Activated naive CD4-positive, alpha-beta T cell (primary cell): ENCODE measurements around the gene KCNG1.

Source experiments
- DNase-seq, 4 experiments: peaks; one replicate each; lab custom pipeline; 2025; lab: John Stamatoyannopoulos, UW

KCNG1 gene

GRCh38 chr20:51036226-51036625 is 13.3 kb upstream of the KCNG1 start:
- no peak for DNase-seq

- DNase-seq: no peak
These were observed 12.2 kb upstream of the KCNG1 start for GRCh38 chr20:51034988-51035656.

DNA sequence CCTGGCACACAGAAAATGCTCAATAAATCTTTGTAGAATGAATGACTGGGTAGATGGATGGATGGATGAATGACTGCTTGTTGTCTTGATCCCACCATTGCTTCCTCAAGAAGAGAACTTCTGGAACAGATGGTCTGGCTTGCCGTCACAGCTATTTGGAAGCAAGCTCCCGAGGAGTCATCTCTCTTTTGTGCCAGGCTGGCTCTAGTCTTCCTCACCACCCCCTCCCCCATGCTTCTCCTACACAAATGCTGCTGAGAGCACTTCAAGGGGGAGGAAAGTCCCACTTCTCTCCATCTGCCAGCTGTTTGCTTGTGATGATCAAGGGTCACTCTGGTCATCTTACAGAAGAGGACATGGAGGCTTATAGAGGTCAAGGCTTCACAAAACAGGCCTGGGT is 11.6 kb upstream of the KCNG1 start:
- DNase-seq: no peak

GRCh38 chr20:51029963-51030920 is 7.3 kb upstream of the KCNG1 start:
- no peak for DNase-seq

GRCh38 chr20:51029556-51029955 is 6.6 kb upstream of the KCNG1 start:
- DNase-seq: no peak

GRCh38 chr20:51028616-51029212 is 5.8 kb upstream of the KCNG1 start:
- DNase-seq: no peak

- no peak for DNase-seq
These were observed 4.3 kb upstream of the KCNG1 start for GRCh38 chr20:51027035-51027795.

GRCh38 chr20:51026269-51026668 is 3.4 kb upstream of the KCNG1 start:
- no peak for DNase-seq

GRCh38 chr20:51024761-51025160 is 1.9 kb upstream of the KCNG1 start:
- no peak for DNase-seq

DNA sequence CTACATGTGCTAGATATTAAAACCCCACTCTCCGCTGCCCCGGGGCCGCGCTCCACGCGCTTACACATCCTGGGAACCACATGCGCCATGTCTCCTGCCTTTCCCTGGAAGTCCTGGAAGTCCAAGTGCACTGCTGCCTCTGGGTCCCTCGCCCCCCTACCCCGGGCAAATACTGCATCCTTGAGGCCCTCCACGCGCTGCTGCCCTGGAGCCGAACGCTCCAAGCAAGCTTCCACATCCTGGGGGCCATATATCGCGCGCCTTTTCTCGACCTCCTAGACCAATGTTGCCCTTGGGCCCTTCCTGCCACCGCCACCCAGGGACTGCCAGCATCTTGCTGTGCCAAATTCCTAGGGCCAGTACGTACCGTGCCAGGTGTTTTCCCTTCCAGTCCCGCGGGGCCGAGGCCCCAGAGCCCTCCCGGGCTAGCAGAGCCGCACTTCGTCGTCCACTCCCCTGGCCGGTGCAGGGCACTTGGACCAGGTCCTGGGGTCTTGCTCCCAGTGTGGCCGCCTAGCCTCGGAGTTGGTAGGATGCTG is 779 bp upstream of the KCNG1 start:
- DNase-seq: no peak

DNA sequence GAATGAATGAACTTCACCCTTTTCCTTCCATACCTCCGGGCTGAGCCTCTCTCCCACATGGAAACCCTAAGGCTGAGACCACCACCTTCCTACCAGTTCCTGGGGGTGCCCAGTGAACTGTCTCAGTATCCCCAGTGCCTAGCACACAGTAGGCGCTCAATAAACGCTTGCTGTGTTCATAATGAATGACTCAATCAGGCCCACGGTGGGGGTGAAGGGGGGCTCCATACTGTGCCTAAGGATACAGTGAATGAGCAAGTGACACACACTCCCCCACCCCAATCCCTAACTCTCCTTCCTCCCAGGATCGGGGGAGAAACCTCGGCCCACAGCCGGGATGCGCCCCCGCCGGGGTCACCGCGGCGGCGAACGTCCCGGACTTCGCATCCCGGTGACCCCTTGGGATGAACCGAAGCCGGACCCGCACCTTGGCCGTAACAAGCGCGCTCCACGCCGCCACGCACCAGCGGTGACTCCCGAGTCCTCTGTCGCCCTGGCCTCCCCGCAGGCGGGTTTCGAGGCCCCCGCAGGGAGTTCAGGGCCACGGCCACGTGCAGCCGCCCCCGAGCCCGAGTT is 592 bp downstream of the KCNG1 start:
- no peak for DNase-seq

- no peak for DNase-seq
These were observed 1.6 kb downstream of the KCNG1 start for GRCh38 chr20:51021067-51022025.

GRCh38 chr20:51020657-51021056 is 2.2 kb downstream of the KCNG1 start:
- no peak for DNase-seq

DNA sequence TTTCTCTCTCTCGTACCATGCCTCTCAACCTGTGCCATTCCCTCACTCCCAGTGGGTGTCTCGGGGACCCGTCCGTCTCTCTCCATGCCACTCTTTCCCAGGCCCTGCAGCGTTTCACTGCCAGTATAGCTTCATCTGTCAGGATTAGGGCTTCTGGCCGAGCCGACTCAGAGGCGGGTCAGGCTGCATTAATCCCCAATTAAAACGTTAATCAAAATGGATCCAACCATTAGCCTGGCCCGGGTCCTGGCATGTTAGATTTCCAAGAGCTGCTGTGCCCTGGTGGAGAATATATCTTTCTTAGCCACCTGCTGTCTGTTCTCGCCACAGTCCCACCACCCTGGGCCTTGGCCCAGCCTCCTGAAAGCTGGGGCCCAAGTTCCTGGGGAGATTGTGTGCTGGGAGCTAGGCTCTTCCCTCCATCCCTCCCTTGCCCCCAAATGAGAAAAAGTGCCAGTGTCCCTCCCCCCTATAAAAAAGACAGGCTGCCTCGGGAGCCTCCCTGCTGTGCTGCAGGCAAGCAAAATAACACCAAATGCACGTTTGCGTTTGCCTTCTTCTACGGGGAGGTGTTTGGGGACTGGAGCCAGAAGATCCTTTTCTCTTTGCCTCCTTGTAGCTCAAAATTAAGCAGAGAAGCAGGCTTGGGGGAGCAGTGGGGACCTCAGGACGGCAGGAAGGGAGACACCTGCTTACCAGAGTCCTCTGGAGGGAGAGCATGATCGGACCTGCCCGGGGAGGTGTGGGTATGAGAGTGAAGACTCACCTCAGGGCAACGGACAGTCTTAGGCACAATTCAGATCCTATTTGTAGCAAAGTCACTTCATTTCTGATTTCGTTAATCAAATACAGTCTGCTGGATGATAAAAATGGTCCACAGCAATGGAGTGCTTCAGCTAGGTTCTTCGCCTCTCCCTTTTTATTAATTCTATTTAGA is 3.0 kb downstream of the KCNG1 start:
- DNase-seq: no peak

DNA sequence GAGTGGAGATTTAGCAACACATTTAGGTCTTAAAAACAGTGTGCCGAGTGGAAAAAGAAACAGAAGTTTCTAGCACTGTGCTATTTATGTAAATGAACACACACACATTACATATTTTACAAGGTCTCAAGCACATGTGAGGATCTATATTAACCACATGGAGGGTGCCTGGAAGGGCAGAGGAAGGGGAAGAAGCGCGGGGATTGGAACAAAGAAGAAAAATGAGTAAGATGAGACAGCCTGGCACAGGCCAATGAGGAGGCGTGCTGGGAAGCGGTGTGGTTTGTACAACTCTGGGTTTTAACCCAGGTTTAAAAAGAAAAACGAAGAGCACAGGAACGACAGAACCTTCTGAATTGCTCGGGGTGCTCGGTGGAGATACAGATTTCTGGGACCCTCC is 5.7 kb downstream of the KCNG1 start:
- no peak for DNase-seq

- no peak for DNase-seq
These were observed 6.4 kb downstream of the KCNG1 start for GRCh38 chr20:51016521-51016920.

GRCh38 chr20:51014797-51015722 is 7.8 kb downstream of the KCNG1 start:
- no peak for DNase-seq
